NCI-H146 treated with DMSO at 0.1 percent for 48 hours (cell line): ENCODE data around the gene FAM234A.
"Not testable (repeated sequence)": the region's sequence is repeated elsewhere in the genome, so short reads cannot be mapped to it uniquely, and the experiment has no call there.

Experiments
- DNase-seq: peaks from one replicate; lab custom pipeline; 2025; ENCODE audit not compliant: unreplicated experiment; lab: John Stamatoyannopoulos, UW

Gene FAM234A, protein sequence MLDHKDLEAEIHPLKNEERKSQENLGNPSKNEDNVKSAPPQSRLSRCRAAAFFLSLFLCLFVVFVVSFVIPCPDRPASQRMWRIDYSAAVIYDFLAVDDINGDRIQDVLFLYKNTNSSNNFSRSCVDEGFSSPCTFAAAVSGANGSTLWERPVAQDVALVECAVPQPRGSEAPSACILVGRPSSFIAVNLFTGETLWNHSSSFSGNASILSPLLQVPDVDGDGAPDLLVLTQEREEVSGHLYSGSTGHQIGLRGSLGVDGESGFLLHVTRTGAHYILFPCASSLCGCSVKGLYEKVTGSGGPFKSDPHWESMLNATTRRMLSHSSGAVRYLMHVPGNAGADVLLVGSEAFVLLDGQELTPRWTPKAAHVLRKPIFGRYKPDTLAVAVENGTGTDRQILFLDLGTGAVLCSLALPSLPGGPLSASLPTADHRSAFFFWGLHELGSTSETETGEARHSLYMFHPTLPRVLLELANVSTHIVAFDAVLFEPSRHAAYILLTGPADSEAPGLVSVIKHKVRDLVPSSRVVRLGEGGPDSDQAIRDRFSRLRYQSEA

DNA sequence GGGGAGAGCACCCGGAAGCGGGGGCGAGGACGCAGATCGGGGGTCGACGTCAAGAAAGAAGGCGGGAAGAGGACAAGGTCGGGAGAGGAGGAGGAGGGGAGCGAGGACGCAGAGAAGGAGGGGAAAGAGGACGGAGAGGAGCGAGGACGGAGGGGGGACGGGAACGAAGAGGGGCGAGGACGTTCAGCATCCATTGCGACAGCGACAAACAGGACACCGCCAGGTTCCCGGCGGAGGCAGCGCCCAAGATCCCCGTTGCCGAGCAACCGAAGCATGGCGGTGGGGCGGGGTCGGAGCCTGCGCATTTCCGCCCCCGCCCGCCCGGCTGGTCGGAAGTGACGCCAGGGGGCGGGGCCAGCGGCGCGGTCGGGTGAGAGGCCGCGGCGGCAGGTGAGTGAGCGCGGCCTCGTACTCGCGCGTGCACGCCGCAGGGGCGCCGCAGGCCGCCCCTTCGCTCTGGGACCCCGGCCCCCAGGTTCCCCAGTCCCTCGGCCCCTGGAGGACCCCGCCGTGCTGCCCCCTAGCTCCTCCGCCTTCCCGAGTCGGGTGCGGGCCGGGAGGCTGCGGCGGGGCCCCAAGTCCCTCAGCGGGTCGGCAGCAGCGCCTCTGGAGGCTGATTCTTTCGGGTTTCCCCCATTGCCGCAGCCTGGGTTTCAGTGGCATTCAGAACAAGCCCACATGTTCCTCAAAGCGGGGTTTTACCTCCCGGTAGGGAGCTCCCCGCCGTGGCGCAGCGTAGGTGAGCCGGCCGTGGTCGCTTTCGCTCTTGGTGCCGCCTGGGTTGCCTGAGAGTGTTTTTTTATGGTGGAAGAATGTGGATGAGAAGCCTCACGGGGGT, at the start of gene FAM234A:
TSS of gene FAM234A (plus strand) at position 354 of the 838 bp plus-strand sequence. CDS start 19,593 bp downstream, outside the sequence.
- peak; percentile 86 for DNase-seq

DNA sequence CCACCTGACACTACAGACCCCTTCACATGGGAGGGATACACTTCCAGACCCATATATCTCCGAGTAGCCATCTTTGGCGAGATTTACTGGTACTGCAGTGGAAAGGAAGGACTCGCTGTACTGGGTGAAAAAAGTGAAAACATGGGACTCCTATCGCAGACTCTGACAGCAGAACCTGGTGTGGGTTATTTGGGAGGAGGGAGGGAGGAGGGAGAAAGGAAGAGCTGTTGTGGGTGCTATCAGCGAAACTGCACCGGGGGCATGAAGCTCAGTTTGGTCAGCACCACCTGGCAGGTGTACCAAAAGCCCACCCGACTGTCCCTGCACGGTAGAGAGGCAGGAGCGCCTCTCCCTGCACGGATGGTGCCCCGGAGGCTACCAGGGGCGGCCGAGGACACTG, 49.4 kb upstream of the FAM234A start:
- DNase-seq: no peak

DNA sequence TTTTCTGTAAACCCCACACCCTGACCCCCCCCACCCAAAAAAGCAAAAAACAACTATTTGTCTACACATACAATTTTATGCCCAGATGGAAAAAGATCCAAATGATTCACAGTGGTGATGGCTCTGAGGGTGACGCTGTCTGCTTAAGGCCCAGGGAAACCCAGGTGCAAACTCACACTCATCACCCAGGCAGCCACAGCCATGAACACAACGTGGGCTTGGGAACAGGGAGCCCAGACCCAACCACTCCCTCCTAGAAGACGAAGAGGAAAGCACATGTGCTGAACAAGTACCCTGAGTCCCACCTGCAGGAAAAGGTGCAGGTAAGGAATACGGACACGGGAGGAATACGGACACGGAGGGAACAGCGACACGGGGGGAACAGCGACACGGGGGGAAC, 48.9 kb upstream of the FAM234A start:
- DNase-seq: no peak

DNA sequence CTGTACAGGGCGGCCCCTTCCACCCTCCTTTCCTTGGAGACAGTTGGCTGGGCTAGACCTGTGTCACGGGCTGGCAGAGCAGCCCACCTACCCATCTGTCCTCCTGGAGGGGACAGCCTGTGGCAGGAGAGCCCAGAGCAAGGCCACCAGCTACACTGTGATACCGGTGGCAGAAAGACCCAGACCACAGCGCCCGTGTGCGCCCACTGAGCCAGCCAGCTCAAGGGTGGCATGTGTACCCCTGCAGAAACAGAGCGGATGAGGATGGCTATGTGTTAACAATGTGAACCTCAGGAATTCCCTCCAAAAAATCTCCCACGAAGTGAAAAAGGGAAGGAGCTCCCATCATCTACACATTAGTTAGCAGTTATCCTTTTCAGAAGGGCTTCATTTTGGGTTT, 47.3 kb upstream of the FAM234A start:
- no peak for DNase-seq

DNA sequence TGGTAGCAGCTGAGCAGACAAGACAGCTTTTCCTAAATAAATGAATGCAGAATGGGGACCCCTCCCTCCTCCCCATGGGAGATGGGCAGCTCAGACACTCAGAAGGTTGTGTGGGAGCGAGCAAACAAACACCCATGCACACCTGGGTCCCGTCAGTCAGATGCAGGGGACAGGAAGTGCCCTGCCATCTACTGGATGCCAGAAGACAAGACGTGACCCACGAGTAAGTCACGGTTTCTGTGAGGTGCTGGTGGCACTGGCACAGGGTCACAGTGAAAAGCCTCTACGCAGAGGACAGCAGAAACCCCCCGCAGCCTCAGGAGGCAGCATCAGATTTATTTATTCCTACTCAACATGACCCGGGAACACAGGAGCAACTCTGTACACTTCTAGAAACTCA, 45.9 kb upstream of the FAM234A start:
- no peak for DNase-seq

DNA sequence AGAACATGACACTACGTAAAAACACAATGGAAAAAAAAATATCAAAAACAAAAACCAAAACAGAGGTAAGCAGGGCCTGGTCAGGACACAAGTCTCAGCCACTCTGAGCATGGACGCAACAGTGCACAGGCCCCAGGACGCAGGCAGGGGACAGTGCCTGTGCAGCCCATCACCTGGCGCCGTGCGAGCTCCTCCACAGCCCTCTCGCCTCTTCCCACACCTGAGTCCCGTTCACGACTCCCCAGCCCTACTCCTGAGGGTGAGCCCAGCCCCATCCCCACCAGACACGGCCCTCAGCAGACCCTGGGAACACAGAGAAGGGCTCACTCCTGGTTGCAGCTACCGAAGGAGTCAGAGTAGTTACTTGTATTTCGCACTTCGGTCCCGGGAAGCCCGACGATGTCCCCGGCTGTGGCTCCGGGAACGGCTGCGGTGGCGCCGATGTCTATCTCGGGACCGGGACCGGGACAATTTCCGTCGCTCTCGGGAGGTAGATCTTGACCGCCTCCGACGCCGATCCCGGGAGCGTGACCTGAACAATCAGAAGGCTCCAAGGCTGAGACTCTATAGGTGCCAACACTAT, 44.9 kb upstream of the FAM234A start:
- no peak for DNase-seq

DNA sequence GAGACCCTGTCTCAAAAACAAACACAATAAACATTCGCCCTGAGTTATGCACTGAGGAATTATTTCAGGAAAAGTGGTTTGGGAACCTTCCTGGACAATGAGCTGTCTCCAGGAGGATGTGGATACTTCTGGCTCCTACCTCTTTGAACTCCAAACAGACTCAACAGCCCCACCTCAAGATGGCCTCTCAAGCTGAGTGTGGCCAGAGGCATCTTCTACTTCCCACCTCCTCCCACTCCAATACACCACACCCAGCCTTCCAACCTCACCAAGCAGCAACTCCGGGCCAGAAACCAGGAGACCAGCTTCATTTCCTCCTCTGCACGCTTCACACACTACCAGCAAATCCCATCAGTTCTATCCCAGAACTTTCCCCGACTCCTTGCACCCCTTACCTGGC, 42.8 kb upstream of the FAM234A start:
- DNase-seq: no peak

DNA sequence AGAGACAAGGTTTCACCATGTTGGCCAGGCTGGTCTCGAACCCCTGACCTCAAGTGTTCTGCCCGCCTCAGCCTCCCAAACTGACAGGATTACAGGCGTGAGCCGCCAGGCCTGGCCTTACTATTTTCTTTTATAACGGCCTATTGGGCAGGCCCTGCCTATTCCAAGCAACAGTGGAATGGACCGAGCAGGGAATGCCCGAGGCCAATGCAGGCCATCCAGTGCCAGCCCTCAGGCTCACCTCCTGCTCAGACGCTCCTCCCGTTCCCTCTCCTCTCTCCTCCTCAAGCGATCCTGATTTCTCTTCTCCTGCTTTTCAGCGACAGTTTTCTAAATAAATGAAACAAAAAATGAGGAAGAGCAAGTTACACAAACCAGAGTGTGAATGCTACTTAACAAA, 41.9 kb upstream of the FAM234A start:
- DNase-seq: no peak

DNA sequence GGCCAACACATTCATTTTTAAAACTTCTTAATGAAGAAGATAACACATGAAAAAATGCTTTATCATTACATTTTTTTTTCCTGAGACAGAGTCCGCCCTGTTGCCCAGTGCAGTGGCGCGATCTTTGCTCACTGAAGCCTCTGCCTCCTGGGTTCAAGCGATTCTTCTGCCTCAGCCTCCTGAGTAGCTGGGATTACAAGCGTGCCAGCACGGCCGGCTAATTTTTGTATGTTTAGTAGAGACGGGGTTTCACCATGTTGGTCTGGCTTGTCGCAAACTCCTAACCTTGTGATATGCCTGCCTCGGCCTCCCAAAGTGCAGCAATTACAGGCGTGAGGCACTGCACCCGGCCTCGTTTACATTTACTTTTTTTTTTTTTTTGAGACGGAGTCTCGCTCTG, 41.2 kb upstream of the FAM234A start:
- DNase-seq: no peak

DNA sequence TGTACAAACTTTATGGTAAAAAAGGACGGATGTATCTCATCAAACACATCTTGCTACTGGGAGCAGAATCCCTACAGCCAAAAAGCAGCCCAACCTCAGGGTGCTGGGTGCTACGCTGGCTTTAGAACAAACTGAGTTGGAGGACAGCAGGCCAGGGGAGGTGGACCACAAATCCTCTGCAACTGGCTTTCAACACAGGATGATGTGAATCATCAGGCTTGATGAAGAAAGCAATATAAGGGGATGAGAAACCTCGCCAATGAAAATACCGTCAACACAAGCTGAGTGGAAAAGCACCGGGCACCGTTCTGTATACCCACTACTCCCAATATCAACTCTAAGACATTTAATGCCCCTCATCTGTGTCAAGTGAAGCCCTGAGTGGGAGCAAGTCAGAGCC, 40.1 kb upstream of the FAM234A start:
- no peak for DNase-seq

DNA sequence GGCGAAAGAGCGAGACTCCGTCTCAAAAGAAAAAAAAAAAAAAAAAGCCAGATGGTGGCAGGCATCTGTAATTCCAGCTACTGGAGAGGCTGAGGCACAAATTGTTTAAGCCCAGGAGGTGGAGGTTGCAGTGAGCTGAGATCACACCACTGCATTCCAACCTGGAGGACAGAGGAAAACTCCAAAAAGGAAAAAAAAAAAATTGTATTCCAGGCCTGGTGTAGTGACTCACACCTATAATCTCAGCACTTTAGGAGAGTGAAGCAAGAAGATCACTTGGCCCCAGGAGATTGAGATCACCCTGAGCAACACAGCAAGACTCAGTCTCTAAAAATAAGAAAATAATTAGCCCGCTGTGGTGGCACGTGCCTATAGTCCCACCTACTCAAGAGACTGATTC, 34.2 kb upstream of the FAM234A start:
- DNase-seq: no peak

DNA sequence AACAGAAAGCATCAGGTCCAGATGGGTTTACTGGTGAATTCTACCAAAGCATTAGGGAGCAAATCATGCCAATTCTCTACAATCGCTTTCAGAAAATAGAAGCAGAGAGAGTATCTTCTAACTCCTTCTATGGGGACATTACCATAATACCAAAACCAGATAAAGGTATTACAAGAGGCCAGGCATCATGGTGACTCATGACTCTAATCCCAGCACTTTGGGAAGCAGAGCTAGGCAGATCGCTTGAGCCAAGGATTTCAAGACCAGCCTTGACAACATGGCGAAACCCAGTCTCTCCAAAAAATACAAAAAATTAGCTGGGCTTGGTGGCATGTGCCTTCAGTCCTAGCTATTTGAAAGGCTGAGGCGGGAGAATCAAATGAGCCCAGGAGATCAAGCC, 31.4 kb upstream of the FAM234A start:
- DNase-seq: no peak

DNA sequence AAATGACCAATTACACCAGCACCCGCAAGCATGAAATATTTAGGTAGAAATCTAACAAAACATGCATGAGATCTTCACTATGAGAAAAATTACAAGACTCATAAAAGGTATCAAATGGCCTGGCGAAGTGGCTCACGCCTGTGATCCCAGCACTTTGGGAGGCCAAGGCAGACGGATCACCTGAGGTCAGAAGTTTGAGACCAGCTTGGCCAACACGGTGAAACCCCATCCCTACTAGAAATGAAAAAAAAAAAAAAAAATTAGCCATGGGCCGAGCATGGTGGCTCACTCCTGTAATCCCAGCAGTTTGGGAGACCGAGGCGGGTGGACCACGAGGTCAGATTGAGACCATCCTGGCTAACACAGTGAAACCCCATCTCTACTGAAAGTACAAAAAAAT, 30.6 kb upstream of the FAM234A start:
- not testable (repeated sequence) for DNase-seq

DNA sequence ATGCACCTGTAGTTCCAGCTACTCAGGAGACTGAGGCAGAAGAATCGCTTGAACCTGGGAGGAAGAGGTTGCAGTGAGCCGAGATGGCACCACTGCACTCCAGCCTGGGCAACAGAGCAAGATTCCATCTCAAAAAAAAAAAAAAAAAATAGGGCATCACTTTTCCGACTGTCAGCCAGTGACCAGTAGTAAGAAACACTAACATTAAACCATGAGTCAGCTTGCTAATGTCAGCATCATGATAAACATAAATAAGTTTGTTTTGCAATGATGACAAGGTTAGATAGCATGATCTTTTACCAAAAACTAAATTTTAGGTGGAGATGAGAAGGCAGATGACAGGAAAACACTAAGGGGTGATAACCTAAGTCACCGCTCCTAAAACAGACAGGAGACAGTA, 25.3 kb upstream of the FAM234A start:
- not testable (repeated sequence) for DNase-seq

DNA sequence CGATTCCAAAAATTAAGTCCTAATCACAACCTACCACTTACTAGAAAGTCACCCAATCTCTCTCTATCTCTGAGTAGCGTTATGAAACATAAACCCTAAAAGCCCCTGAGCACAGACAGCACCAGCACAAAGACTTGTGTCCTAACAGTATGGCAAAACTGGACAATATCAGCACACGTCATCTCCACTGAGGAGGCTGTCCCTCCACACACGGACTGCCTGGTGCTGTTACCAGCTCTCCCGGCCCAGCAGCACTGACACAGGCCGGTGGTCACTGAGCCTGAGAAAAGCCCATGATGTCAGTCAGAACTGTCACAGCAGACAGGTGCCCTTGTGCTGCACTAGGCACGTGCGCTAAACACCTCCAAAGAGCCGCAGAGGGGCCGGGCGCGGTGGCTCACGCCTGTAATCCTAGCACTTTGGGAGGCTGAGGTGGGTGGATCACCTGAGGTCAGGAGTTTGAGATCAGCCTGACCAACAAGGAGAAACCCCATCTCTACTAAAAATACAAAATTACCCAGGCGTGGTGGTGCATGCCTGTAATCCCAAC, 22.9 kb upstream of the FAM234A start:
- not testable (repeated sequence) for DNase-seq

DNA sequence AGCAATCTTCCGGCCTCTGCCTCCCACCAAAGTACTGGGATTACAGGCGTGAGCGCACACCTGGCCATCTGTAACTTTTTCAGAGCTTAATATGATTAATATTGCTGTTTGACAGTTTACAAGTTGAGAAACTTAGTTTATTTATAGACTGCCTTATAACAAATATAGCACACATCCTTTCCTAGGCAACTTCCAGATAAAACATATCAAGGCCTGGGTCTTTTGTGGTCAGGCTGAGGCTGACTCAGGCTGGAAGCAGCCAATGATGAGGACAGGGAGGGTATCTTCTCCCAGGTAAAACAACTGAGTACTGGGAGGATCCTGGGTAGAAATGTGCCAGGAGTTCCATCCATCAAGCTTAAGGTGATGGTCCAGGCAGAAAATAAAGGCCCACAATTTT, 21.6 kb upstream of the FAM234A start:
- no peak for DNase-seq

DNA sequence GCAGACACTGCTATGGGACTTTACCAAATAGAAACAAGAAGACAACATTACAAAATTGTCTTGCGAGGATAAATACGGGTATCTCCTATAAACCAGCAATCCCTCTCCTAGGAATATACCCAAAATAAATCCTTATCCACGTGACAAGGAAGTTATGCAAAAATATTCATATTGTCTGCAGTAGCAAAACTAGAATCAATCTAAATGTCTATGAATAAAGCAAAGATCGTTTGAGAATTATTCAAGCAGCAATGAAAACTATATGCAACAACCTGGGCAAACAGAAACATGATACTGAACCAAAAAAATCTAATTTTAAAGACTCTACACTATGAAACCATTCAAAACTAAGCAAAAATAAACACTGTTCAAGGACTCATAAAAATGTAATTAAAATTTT, 14.6 kb upstream of the FAM234A start:
- no peak for DNase-seq

DNA sequence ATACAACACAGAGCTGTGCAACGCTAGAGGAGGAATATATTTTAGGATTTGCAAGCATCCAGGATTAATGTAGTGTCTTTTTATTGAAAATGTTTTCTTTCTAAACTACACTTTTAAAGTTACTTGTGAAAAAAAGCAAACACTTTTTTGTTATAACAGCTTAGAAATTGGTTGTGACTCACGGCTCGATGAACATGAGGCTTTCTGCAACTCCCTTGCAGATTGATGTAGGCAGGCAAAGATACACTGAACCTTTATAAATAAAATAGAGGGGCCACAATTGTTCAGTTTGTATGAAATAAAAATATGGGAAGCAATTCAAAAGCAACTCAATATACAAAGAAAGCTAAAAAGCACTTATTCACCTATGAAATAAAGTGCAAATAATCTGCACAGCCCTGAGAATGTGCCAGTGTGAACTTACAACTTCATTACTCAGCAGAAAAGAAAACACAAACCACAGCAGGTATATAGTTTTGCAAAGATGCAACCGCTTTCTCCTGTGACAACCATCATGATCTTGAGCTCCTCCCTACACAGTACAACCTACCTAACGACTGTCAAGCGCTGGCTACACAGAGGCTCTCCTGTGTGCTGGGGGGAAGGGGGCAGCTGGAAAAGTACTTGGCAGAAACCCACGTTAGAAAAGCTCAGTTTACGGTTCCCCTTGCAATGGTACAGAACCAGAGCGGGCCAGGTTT, 6.3 kb upstream of the FAM234A start:
- peak; percentile 43 for DNase-seq

DNA sequence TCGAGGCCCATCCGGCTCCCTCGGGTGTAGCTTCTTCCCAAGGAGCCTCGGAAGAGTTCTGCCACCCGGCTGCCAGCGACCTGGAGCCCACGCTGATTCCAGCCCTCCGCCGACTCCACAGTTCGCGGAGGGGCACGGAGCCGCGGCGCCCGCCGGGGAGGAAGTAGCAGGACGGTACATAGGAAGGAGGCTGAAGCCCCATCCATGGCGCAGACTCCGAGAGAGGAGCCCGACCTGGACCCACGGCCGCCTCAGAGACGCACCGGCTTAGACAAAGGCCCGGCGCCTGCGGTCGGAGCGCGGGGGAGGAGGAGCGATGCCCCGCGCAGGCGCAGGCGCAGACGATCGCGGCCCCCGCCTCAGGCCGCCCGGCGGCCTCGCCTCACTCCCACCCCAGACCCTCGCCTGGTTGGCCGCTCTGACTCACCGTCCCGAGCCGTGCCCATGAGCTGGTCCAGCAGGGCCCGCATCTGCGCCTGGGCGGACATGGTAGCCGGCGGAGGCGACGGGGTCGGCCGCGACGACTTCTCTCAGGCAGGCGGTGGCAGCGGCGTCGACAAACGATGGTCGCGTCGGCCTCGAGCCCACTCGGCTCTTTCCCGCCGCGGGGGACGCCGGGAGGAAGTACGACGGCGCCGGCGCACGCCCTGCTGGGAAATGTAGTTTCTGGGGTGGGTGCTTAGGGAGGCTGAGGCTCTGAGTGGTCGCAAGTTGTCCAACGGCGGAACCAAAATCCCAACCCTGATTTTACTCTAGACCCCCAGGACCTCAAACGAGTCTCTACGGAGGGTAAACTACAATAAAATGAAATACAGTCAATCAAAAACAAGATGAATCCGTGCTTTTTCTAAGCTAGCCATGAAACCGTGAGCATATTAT, 5.5 kb upstream of the FAM234A start, which contains the start of gene LUC7L:
TSS of gene LUC7L (minus strand) at position 598 of the 879 bp plus-strand sequence. CDS start at position 488, 110 bp downstream.
- DNase-seq: peak; percentile 82
